NOMO-1 (cell line): ENCODE data around the gene PLEKHA4.
A peak's percentile ranks its signal among the peaks of the same experiment; 100 is the strongest.
"Not testable (repeated sequence)": the region's sequence is repeated elsewhere in the genome, so short reads cannot be mapped to it uniquely, and the experiment has no call there.

ENCODE experiments used
- DNase-seq, 2 experiments: peaks; one replicate each; lab custom pipeline; 2025; ENCODE audit not compliant: unreplicated experiment in 2 of 2; lab: John Stamatoyannopoulos, UW

The PLEKHA4 gene

DNA sequence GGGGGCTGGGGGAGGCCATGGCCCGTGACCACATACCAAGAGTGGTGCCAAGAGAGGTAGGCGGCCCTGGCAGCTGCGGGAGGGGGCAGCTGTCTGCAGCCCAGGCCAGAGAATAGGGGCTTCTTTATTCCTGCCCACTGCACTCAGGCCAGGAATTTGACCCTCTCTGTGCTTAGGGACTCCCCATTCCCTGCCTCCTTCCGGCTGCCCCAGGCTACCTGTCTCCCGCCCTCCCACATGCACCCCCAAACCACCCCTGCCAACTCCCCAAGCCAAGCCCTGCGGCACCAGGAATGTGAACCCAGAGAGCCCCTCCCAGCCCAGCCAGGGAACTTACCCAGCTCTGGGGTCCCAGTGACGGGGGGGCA lies 687 bp downstream of the PLEKHA4 start:
- DNase-seq: no peak

DNA sequence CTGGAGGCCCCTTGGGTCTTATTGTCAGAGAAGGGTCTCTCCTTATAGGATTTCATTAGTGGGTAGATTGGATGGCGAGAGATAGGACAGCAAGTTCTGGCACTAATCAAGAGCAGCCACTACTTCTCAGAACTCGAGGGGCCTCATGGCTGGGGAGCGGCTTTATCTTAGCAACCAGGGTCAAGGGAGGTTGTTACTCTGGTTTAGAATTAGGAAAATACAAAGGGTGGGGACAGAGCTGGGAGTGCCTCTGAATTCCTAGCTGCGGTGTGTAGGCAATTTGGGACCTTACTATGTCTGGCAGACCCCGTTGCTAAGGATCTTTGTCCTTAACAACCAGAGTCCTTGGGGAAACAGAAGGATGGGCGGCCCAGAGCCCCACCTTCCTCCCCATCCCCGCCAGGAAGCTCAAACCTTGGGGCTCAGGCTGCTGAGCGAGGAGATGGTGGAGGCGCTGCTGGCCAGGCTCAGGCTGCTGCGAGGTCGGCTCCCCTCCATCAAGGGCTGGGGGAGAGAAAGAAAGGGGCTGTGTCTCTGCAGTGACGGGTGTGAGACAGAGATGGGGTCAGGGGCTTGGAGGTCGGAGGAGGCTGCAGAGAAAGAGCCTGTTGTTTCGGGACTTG lies 1.2 kb downstream of the PLEKHA4 start:
- DNase-seq: no peak

DNA sequence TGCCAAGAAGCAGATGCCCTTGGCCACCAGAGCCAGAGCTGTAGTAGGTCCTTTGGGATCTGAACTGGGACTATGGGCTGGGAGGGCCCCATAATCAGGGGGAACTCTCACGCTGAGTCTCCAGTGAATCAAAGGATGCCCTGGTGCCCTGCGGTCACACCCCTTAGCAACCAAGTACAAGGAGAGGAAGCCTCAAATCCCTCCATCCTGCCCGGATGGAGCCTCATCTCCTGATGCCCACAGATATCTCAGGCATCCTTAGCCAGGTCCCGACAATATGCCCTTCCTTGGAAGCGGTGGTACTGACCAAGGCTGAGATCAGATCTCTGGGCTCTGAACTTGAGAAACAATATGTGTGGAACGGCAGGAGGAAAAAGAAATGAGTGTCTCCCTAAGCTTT lies 1.7 kb downstream of the PLEKHA4 start:
- DNase-seq: no peak

DNA sequence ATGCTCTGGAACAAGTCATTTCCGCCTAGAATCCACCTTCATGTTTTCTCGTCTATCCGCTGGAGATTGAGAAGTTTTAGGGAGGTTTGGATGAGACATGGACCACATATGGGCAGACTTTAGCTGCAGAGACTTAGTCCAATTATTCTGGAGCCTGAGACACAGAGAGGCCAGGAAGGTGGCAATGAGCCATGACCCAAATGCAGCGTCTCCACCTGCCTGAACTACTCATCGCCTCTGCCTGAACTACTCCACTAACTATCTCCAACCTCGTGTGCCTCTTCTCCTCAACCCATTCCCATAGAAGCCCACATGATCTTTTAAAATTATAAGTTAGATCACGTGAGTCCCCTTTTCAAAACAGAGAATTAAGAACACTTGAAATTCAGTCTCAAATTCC lies 5.6 kb downstream of the PLEKHA4 start:
- DNase-seq: no peak

DNA sequence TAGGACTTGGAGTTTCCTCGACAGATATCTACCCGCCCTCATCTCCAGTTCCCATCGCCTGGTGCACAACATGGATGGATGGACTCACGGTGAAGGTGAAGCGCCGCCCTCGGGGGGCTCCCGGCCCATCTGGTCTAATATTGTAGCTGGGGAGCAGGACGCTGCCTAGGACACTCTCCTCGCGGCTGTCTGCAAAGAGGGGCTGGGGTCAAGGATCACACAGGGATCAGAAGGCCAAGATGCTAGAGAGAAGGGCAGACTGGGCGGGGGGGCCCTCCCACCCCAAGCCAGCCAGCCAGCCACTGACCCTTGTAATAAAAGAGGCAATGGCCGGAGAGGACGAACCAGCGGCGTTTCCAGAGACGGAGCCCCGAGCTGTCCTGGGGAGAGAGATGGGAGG lies 7.1 kb downstream of the PLEKHA4 start:
- DNase-seq: no peak

GRCh38 chr19:48859711-48860572 lies 8.5 kb downstream of the PLEKHA4 start:
- no peak for DNase-seq

DNA sequence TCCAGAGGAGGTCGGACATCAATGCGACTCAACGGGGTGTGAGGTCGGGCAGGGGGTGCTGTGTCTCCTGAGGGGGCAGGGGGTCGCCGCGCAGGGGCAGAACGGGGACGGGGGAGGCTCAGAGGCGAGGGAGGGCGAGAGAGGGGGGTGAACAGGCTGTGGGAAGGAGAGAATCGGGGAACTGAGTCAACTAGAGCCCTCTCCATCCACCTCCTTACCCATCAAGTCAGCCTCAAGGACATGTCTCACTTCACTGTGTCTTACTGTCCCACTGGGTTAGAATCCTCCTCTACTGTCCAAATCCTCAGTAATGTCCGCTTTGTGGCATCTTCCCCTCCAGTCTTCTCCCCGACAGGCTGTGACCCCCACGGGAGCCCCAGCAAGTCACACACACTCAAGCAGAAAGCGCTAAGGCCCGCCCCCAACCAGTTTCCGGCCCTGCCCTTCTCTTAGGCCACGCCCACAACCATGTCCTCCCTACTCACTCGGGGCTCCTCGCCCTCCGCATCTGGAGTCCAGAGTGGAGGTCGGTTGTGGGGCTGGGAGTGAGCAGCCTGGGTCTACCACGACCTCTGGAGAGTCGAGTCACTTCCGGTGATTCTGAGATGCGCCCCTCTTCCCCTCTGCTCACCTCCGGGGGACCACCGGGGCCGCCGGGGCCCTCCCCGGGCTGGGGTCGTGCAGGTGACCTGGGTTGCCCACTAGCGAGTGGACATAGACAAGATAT lies 9.3 kb downstream of the PLEKHA4 start:
- DNase-seq: peak; percentile 30 to 55

GRCh38 chr19:48856921-48857320 lies 11.5 kb downstream of the PLEKHA4 start:
- DNase-seq: no peak

GRCh38 chr19:48854103-48854502 lies 14.3 kb downstream of the PLEKHA4 start:
- DNase-seq: no peak

- DNase-seq: no peak
These were observed 14.9 kb downstream of the PLEKHA4 start for GRCh38 chr19:48853483-48853882.

- DNase-seq: no peak
These were observed 16.1 kb downstream of the PLEKHA4 start for GRCh38 chr19:48852292-48852691.

DNA sequence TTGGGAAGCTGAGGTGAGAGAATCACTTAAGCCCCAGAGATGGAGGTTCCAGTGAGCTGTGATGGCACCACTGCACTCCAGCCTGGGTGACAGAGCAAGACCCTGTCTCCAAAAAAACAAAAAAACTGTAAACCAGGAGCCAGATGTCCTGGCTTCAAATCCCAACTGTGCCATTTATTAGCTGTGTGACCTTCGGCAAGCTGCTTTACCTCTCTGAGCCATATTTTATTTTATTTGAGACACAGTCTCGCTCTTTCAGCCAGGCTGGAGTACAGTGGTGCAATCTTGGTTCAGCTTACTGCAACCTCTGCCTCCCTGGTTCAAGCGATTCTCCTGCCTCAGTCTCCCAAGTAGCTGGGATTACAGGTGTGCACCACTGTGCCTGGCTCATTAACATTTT lies 21.8 kb downstream of the PLEKHA4 start:
- not testable (repeated sequence) for DNase-seq

- no peak for DNase-seq
These were observed 23.0 kb downstream of the PLEKHA4 start for GRCh38 chr19:48845384-48845783.

- no peak for DNase-seq
These were observed 23.9 kb downstream of the PLEKHA4 start for GRCh38 chr19:48844472-48844871.

GRCh38 chr19:48842789-48843162 lies 25.6 kb downstream of the PLEKHA4 start:
- DNase-seq: peak; percentile 11 to 38

DNA sequence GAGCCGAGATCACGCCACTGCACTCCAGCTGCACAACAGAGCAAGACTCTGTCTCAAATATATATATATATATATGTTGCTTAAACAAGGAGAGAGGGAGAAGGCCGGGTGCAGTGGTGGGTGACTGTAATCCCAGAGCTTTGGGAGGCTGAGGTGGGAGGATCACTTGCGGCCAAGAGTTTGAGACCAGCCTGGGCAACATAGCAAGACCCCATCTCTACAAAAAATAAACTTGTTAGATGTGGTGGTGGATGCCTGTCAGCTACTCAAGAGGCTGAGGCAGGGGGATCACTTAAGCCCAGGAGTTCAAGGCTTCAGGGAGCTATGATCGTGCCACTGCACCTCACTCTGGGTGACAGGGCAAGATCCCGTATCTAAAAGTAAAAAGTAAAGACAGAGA lies 26.8 kb downstream of the PLEKHA4 start:
- no peak for DNase-seq

- DNase-seq: no peak
These were observed 27.4 kb downstream of the PLEKHA4 start for GRCh38 chr19:48841047-48841446.

DNA sequence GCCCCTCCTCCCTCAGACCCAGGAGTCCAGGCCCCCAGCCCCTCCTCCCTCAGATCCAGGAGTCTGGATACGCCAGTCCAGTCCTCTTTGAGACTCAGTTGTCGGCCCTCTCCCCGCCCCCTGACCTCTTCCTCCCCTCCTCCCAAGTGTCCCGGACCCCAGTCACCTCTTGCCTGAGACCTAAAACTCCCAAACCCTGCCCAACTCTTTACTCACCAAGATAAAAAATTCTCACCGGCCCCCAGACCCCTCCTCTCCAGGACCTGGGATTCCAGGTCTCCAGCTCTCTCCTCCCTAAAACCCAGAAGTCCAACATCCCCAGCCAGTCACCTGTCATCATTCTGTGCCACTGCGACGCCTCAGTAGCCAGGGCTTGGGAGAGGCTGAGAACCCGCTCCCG lies 30.7 kb downstream of the PLEKHA4 start:
- no peak for DNase-seq

GRCh38 chr19:48837051-48837524 lies 31.3 kb downstream of the PLEKHA4 start:
- peak; percentile 67 to 73 for DNase-seq

GRCh38 chr19:48836089-48837017 lies 32.1 kb downstream of the PLEKHA4 start, which contains the start of gene HSD17B14:
TSS of gene HSD17B14 (minus strand) at chr19:48836491. CDS start at chr19:48836411, 80 bp downstream.
- no peak for DNase-seq
